PC-3 (cell line): Measurements from ENCODE around the gene ZCCHC2.

ENCODE experiments used
- EZH2phosphoT487 ChIP-seq: fragments of 300-600 bp; sonication (generic); IDR thresholded peaks from 2 replicates; pipeline ENCODE4 v1.6.1; 2018; ENCODE audit warnings: mild to moderate bottlenecking, antibody characterized with exemption, low read length, borderline replicate concordance
- TF ChIP-seq, protein P1 (sequence below): fragments of 300-600 bp; sonication (generic); conservative IDR thresholded peaks from 2 replicates; pipeline ENCODE4 v1.5.1; 2017; ENCODE audit warnings: antibody characterized with exemption, low read depth, mild to moderate bottlenecking, low read length

DNA sequence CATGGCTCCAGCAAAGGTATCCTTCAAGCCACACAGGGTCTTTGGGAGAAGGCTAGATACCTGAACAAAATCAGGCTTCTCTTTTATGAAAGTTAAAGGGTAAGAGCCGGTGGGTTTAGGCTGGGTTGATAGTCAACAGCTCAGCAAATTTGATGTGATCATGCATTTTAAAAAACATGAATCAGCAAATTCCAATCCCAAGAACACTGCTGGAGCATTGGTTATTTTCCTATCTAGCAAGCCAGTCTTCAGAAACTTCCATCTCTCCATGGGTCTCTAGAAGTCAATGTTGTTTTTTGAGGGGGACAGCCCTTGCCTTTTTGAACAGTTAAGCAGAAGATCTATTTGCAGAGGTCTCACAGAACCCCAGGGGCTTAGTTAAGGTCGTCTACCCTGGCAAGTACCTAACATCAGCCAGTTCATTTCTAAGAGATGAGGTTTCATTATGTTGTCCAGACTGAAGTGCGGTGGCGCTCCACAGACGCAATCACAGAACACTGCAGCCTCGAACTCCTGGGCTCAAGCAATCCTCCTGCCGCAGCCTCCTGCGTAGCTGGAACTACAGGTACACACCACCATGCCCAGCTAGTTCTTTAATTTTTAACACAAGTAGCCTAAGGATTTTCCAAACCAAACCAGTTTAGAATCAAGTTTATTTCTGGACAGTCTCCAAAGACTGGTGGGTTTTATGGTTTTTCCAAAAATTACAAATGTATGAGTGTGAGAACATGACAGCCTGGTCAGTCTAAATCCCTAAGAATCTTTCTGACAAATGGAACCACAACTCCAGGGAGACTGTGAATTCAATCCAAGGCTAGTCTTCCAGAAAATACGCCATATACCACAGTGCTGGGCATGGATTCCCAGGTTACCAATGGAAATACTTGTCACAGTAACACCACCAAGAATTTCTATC lies 4.1 kb upstream of the ZCCHC2 start:
- TF ChIP-seq, protein P1, sequence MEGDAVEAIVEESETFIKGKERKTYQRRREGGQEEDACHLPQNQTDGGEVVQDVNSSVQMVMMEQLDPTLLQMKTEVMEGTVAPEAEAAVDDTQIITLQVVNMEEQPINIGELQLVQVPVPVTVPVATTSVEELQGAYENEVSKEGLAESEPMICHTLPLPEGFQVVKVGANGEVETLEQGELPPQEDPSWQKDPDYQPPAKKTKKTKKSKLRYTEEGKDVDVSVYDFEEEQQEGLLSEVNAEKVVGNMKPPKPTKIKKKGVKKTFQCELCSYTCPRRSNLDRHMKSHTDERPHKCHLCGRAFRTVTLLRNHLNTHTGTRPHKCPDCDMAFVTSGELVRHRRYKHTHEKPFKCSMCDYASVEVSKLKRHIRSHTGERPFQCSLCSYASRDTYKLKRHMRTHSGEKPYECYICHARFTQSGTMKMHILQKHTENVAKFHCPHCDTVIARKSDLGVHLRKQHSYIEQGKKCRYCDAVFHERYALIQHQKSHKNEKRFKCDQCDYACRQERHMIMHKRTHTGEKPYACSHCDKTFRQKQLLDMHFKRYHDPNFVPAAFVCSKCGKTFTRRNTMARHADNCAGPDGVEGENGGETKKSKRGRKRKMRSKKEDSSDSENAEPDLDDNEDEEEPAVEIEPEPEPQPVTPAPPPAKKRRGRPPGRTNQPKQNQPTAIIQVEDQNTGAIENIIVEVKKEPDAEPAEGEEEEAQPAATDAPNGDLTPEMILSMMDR = no peak
- no peak for TF ChIP-seq EZH2phosphoT487
